ENCODE data around the gene CPN2.

The CPN2 gene

GRCh38 chr3:194350726-194351071 lies 429 bp downstream of the CPN2 start:
- DNase-seq, result no peak

DNA sequence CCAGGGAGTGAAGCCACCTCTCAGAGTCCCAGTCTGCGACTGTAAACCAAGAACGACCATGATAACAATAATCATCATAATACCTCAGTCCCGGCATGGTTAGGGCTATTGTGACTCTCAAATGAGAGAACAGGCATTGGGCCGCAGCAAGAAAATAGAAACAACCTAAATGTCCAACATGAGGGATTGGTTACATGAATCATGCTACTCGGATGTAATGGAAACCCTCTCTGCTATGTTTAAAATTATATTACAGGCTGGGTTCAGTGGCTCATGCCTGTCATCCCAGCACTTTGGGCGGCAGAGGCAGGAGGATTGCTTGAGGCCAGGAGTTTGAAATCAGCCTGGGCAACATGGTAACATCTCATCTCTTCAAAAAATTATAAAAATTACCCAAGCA lies 2.8 kb downstream of the CPN2 start:
- DNase-seq, result no peak

GRCh38 chr3:194346621-194347020 lies 4.5 kb downstream of the CPN2 start:
- no peak for DNase-seq

DNA sequence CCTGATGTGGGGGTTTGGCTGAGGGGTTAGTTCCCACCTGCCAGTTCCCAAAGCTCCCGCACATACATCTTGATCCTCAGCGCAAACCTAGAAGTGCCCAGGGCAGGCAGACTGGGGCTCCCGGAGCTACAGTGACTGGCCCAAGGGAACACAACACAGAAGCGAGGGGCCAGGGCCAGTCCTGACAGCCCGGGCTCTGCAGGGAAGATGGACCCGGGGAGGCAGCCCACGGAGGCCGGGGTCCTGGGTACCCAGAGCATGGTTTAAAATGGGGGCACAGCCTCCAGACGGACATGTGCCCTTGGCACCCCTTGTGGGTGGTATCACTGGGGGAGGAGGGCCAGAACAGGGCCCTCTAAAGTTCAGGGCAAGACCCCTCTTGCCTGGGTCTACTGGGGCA lies 5.1 kb downstream of the CPN2 start:
- no peak for DNase-seq

- DNase-seq, result peak; percentile 89
Measured at GRCh38 chr3:194344012-194344411, 7.1 kb downstream of the CPN2 start.

DNA sequence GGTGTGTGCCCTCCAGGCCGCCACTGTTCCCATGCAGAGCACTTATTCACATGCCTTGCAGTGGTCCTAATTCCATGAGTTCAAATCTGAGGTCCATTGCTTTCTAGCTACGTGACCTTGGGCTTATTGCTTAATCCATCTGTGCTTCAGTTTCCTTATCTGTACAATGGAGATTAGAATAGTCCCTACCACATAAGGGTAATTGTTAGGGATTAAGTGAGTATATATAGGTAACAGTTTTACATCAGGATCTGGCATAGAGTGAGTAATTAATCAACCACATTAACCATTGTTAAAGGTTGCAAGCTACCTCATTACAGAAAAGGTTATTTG lies 7.6 kb downstream of the CPN2 start:
- no peak for DNase-seq

DNA sequence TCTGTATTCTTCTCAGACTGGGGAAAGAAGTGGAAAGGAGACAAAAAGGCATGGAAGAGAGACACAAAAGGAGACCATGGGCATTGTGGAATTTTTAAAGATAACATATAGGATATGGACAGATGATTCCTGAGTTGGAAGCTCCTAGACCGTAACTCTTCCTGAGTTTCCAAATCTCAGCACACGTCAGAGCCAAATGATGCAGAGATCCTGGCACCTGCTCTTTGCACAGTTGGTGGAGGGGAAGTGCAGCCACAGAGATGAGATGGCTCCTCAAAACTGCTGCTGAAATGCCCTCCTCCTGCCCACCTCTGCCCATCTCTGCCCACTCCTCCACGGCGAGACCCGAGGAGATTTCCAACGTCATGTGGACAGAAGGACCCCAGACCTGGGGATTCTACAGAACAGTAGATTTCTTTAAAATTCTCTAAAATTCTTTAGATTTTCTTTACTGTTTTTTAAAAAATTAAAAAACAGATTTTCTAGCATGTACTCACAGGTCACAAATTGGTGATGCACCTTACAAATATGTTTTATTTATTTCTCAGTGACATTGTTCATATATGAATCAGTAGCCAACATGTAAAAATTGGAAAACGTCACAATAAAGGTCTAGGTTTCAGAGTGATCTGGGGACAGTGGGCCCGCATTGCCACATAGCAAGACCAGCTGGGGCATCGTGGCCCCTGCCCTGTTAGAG lies 8.1 kb downstream of the CPN2 start:
- no peak for DNase-seq

DNA sequence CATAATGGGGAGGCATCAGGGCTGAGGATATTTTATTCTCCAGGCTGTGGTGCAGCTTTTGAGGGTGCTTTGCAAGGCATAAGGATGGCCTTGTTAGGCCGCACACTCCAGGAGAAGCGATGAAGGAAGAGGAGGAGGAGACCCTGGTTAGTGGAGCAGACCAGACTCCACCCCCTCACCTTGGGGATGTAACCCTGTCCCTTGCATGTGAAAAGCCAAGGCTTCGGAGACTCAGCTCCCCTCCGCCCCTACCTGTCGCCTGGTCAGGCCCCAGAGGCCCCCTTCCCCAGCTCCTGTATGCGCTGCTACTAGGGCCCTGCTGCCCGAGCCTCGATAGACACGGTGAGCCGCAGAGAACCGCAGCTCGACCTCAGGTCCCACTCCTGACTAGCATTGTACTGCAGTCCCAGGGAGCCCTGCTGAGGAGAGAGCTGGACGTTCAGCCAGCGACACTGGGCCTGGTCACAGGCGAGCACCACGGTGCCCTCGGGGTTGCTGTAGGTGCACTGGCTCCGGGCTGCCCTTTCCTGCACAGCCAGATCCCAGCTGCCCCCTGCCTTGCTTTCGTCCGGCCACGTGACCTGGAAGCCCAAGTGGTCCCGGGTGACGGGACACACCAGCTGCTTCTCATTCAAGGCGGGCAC lies 10.2 kb downstream of the CPN2 start:
- no peak for DNase-seq

DNA sequence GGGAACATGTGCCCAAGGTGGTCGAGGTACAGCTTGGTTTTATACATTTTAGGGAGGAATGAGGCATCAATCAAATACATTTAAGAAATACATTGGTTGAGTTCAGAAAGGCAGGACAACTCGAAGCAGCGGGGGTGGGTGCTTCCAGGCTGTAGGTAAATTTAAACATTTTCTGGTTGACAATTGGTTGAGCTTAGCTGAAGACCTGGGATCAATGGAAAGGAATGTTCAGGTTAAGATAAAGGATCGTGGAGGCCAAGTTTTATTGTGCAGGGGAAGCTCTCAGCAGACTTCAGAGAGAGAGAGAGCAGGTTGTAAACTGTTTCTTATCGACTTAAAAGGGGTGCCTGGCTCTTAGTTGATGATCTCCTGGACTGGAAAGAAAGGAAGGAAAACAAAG lies 11.3 kb downstream of the CPN2 start:
- no peak for DNase-seq

DNA sequence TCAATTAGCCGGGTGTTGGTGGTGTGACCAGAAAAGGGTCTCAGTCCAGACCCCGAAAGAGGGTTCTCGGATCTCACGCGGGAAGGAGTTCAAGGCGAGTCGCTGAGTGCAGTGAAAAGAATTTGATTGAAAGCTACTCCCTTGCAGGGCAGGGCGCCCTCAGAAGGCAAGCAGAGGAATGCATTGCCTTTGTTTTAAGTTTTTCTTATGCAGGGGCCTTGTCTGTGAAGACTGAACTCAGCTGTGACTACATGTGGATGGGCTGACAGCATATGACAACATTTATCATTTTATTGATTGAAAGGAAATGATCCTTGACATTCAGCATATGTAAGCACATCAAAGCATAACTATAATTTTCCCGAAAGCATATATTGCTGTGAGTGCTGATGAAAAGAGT lies 11.8 kb downstream of the CPN2 start:
- no peak for DNase-seq

GRCh38 chr3:194337965-194338753 lies 13.0 kb downstream of the CPN2 start:
- DNase-seq, result no peak

GRCh38 chr3:194336601-194337355 lies 14.3 kb downstream of the CPN2 start:
- DNase-seq, result no peak

DNA sequence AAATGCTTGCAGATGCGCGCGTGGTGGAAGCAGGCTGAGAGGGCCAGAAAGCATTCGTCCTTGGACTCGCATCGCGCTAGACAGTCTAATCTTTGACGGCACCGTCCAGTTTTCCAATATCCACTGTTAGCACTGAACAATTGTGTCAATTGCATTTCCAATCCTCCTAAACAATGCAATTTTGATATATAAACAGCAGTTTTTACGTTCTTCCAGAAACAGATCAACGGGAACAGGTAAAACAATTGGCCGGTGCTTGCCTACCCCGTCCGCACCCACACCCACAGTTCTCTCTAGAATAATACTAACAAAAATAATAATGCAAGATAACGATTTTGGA lies 17.2 kb downstream of the CPN2 start:
- DNase-seq, result no peak

DNA sequence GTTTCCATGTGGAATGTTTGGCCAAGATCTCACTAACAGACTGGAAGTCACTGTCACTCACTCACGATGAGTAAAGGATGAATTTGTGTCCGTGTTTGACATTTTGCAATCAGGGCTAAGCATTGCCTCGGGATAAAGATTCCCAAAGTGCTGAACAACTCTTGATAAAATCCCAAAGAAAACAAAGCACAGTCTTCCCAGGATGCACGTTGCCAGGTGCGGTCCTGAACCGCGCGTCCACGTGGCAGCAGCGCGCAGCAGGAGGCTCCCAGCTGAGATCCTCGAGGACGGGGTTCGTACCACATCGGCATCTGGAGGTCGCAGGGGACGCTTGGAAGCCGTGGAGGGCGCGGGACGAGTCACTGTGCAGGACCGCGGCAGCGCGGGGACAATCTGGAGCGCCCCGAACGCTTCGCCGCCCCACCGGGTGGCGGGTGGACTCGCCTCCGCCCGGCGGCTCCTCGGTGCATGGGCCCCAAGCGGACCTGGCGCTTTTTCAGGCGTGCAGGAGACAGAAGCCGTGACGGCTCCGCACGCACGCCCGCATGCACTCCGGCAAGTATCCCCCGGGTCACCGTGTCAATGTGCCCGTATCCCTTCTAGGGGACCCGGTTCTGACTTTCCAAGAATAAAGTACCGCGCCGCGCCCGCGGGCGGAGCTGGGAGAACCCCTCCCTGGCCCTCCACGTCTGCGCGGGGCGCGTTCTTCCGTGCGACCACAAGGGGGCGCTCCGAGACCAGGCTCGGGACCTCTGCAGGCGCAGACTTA lies 17.7 kb downstream of the CPN2 start:
- peak; percentile 96 for DNase-seq

- DNase-seq, result no peak
Measured at GRCh38 chr3:194332858-194333211, 18.3 kb downstream of the CPN2 start.

DNA sequence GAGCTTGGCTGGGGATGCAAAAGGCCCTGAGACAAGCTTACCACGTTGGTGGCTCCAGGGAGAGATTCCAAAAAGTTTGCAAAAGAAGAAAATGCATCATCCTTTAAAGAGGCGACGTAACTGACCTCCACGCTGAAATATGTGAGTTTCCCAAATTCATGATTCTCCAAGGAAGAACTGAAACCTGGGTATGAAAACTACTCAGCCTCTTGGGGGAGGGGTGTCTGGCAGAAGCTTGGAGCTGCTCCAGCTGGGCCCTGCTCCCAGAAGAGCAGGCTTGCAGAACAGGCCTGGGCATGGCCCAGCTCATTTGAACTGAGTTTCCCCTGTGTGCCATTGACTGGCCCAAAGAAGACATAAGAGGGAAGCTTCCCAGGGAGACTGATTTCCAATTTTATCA lies 20.5 kb downstream of the CPN2 start:
- DNase-seq, result no peak

GRCh38 chr3:194330160-194330559 lies 21.0 kb downstream of the CPN2 start:
- no peak for DNase-seq

DNA sequence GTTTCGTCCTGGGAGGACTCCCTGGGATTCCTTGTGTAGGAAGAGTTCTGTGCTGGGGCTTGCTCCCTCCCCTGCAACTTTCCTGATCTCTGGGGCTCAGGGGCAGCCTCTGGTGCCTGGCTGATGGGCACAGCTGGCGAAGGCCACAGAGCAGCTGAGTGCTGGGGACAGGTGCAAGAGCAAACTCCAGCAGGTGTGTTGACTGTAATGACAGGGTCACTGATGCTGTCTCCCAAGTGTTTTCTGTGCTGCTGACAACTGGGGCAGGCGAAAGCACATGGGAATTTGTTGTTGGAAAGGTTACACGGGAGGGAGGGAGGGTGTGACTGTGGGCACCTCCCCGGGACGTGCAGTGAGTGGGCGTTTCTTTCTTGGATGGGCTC lies 21.6 kb downstream of the CPN2 start:
- DNase-seq, result no peak

DNA sequence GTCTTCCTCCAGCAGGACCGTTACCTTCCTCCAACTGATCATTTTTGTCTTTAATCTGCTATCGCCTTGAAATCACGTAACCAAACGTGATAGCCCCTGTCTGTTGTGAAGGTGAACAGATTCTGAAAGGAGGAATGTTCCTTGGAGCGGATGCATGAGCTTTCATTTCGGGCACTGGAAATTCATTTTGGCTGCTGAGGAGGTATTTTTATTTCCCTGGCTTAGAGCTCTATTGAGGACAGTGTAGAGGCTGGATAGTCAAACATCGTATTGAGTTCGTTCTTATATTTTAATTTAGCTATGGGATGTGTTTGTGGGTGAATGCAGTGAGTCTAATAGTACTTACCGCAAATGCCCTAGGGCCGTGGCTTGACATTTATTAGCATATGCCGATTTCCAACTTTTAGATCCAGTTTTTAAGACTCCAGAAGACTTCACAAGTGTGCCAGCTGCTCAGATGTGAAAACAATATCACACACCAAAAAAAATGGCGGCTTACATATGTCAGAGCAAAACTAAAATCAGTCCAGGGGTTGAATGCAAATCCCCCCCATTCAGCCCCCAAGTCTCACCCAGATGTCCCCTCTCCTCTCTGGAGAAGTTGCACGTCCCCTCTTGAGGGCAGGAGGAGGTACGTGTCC lies 22.1 kb downstream of the CPN2 start:
- no peak for DNase-seq

GRCh38 chr3:194328053-194328657 lies 23.0 kb downstream of the CPN2 start:
- no peak for DNase-seq

DNA sequence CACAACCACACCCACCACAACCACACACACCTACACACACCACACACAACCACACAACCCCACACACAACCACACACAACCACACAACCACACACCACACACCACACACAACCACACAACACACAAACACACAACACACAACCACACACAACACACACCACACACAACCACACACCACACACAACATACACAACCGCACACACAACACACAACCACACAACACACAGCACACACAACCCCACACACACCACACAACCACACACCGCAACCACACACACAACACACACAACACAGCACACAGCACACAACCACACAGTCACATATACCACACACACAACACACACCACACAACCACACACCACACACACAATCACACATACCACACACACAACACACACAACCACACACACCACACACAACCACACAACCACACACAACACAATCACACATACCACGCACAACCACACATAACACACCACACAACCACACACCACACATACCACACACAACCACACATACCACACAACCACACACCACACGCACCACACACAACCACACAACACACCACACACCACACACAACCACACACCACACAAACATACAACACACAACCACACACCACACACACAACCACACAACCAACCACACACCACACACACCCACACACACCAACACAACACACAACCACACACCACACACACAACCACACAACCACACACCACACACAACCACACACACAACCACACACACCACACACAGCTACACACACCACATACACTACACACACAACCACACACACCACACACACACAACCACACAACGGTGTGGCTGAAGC lies 23.7 kb downstream of the CPN2 start:
- DNase-seq, result no peak

GRCh38 chr3:194326968-194327217 lies 24.2 kb downstream of the CPN2 start:
- no peak for DNase-seq

All from activated effector memory CD4-positive, alpha-beta T cell treated with anti-CD3 and anti-CD28 coated beads, Interleukin-2, amount 50 U/mL, for 16 hours (primary cell).